ENCODE measurements around the gene EMX2.

The EMX2 gene

DNA sequence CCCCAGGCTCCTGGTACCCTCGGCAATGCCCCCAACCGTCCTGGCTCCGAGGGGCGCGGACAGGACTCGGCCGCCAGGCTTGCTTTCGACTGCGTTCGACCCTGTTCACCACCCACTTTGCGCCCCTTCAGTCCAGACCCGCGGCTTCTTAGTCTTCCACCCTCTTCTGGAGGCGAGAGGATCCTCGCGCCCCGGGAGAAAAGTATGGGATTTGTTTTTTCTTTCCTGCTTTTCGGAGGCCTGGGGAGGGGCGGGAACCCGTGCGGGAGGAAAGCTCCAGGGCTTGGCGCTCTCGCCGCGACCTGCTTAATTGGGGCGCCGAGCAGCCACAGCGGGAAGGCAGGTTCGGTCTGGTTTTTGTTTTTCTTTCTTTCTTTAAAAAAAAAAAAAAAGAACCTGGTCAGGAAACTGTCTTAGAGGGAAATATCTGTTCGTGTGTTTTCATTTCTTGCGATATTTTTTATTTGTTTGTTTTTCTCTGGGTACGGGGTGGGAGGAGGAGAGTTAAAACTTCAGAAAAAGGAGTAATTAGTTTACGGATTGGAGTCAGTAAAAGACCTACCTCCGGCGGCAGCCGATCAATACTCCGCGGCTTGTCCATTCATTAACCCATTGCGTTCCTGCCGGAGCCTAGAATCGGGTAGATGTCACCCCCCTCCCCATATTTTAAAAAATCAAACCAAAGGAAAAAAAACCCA is 1.6 kb downstream of the EMX2 start:
- H3K36me3 Mint-ChIP-seq = no peaks in the 10 kb centered on the region
- H3K27me3 Mint-ChIP-seq = peaks cover 23% of the 10 kb centered on the region
- H3K4me1 Mint-ChIP-seq = peaks cover 12% of the 10 kb centered on the region
- ATAC-seq (ENCODE audit: low read depth) (no peak), DNase-seq (ENCODE audit: low spot score in 2 of 2) (no peak)
- no peaks in the 10 kb centered on the region for H3K9me3 Mint-ChIP-seq
- H3K27ac Mint-ChIP-seq = no peak overlapping the region
- no peak overlapping the region for H3K4me3 Mint-ChIP-seq

- Mint-ChIP-seq H3K27ac (no peak overlapping the region), H3K36me3 (no peaks in the 10 kb centered on the region), H3K4me1 (peaks cover 12% of the 10 kb centered on the region), H3K9me3 (no peaks in the 10 kb centered on the region), H3K27me3 (peaks cover 23% of the 10 kb centered on the region), H3K4me3 (no peak overlapping the region)
- ATAC-seq (ENCODE audit: low read depth) (no peak), DNase-seq (ENCODE audit: low spot score in 2 of 2) (no peak)
Observed at GRCh38 chr10:117544711-117545140, 2.2 kb downstream of the EMX2 start.

- H3K36me3 Mint-ChIP-seq = no peaks in the 10 kb centered on the region
- H3K27ac Mint-ChIP-seq = no peak overlapping the region
- ATAC-seq (ENCODE audit: low read depth) (no peak), DNase-seq (ENCODE audit: low spot score in 2 of 2) (no peak)
- H3K27me3 Mint-ChIP-seq = peaks cover 23% of the 10 kb centered on the region
- H3K9me3 Mint-ChIP-seq = no peaks in the 10 kb centered on the region
- H3K4me3 Mint-ChIP-seq = no peak overlapping the region
- peaks cover 12% of the 10 kb centered on the region for H3K4me1 Mint-ChIP-seq
Observed at GRCh38 chr10:117545141-117546019, 2.8 kb downstream of the EMX2 start.

GRCh38 chr10:117546020-117546580 is 3.6 kb downstream of the EMX2 start:
- Mint-ChIP-seq H3K4me3 (no peak overlapping the region), H3K27ac (no peak overlapping the region)

DNA sequence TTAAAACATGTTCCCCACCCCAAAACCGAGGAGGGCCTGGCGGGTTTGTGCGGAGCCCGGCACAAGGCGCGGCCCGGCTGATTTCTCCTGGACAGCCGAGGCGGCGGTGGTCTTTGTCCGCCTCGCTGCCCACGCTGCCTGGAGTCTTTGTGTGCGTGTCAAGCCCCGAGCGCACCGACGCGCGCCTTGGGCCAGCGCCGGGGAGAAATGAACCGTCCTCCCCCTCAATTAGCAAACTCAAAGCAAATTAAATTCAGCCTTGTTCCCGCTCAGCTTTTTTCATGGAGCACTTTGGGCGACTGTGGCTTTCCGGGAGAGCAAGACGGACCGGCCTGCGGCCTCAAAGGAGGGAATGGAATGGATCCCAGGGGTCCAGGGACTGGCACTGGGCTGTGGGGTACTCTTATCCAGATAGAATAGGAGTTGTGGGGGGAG is 4.1 kb downstream of the EMX2 start:
- peaks cover 10% of the 10 kb centered on the region for H3K4me1 Mint-ChIP-seq
- ATAC-seq (ENCODE audit: low read depth) (no peak), DNase-seq (ENCODE audit: low spot score in 2 of 2) (no peak)
- no peaks in the 10 kb centered on the region for H3K36me3 Mint-ChIP-seq
- H3K9me3 Mint-ChIP-seq = no peaks in the 10 kb centered on the region
- peaks cover 18% of the 10 kb centered on the region for H3K27me3 Mint-ChIP-seq
- H3K27ac Mint-ChIP-seq = no peak overlapping the region
- H3K4me3 Mint-ChIP-seq = no peak overlapping the region

More at GRCh38 chr10:117546020-117546580, 3.6 kb downstream of the EMX2 start:
- ATAC-seq (ENCODE audit: low read depth) (no peak), DNase-seq (ENCODE audit: low spot score in 2 of 2) (no peak)
- peaks cover 19% of the 10 kb centered on the region for H3K27me3 Mint-ChIP-seq
- peaks cover 12% of the 10 kb centered on the region for H3K4me1 Mint-ChIP-seq
- no peaks in the 10 kb centered on the region for H3K9me3 Mint-ChIP-seq
- H3K36me3 Mint-ChIP-seq = no peaks in the 10 kb centered on the region

DNA sequence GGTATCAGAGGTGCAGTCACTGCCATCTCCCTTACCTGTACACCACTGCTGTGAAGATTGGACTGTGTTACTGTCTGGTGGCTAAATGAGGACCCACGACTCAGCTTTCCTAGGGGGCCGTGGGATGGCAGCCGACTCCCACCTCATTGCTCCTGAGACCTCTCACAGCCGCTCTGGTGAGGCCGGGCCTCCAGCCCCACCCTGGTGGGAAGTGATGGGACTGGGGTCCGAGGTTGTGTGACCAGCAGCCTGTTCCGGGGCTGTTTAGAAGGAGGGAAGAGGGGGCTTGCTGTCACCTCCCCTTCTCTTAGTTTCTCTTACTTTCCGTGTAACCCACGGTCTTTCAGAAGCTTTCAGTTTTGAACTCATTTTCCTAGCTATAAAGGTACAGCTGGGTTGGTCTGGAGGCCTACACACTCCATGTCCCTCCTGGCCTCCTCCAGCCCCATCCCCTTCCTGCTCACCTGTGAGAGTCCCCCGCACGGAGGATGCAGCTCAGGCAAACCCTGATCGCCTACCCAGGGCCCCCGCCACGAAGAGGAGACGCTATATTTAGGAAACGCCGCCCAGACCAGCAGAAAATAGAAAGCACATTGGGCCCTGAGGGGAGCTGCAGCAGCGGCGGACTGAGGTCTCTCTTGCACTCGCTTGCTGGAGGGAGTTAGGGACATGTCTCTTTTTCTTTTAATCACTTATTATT is 4.6 kb downstream of the EMX2 start:
- H3K4me1 Mint-ChIP-seq = peaks cover 10% of the 10 kb centered on the region

DNA sequence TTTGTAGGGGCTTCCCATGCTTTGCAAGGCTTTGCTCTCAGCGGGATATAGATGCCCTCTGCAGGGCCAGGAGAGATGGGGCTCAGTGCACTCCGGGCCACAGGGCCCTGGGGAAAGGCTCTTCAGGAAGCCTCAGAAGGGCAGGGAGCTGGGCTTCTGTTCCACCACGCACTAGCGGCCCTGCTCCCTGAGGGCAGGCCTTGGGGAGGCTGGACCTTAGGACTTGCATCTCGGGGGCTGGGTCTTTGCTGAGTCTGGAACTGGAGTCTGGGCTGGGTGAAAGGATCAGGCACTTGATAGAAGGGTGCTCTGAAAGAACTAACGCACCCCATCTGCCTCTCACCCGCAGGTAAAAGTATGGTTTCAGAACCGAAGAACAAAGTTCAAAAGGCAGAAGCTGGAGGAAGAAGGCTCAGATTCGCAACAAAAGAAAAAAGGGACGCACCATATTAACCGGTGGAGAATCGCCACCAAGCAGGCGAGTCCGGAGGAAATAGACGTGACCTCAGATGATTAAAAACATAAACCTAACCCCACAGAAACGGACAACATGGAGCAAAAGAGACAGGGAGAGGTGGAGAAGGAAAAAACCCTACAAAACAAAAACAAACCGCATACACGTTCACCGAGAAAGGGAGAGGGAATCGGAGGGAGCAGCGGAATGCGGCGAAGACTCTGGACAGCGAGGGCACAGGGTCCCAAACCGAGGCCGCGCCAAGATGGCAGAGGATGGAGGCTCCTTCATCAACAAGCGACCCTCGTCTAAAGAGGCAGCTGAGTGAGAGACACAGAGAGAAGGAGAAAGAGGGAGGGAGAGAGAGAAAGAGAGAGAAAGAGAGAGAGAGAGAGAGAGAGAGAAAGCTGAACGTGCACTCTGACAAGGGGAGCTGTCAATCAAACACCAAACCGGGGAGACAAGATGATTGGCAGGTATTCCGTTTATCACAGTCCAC is 5.4 kb downstream of the EMX2 start:
- H3K9me3 Mint-ChIP-seq = no peaks in the 10 kb centered on the region
- no peak overlapping the region for H3K4me3 Mint-ChIP-seq
- DNase-seq (ENCODE audit: low spot score in 2 of 2) = no peak
- ATAC-seq (ENCODE audit: low read depth) = no peak
- H3K27me3 Mint-ChIP-seq = peaks cover 26% of the 10 kb centered on the region
- no peak overlapping the region for H3K27ac Mint-ChIP-seq
- H3K4me1 Mint-ChIP-seq = peaks cover 13% of the 10 kb centered on the region
- H3K36me3 Mint-ChIP-seq = no peaks in the 10 kb centered on the region

More for the DNA sequence above, 4.6 kb downstream of the EMX2 start:
- Mint-ChIP-seq H3K9me3 (no peaks in the 10 kb centered on the region), H3K4me3 (no peak overlapping the region), H3K36me3 (no peaks in the 10 kb centered on the region), H3K27ac (no peak overlapping the region), H3K27me3 (peaks cover 19% of the 10 kb centered on the region)
- ATAC-seq (ENCODE audit: low read depth) (no peak), DNase-seq (ENCODE audit: low spot score in 2 of 2) (no peak)

DNA sequence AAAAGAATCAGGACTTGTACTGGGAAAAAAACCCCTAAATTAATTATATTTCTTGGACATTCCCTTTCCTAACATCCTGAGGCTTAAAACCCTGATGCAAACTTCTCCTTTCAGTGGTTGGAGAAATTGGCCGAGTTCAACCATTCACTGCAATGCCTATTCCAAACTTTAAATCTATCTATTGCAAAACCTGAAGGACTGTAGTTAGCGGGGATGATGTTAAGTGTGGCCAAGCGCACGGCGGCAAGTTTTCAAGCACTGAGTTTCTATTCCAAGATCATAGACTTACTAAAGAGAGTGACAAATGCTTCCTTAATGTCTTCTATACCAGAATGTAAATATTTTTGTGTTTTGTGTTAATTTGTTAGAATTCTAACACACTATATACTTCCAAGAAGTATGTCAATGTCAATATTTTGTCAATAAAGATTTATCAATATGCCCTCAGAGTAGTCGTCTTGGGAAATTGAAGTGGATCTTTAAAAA is 6.6 kb downstream of the EMX2 start:
- no peak overlapping the region for H3K27ac Mint-ChIP-seq
- H3K27me3 Mint-ChIP-seq = peaks cover 29% of the 10 kb centered on the region
- H3K9me3 Mint-ChIP-seq = no peaks in the 10 kb centered on the region

GRCh38 chr10:117550076-117550475 is 7.5 kb downstream of the EMX2 start:
- H3K4me3 Mint-ChIP-seq = no peak overlapping the region
- H3K27me3 Mint-ChIP-seq = peaks cover 34% of the 10 kb centered on the region
- no peaks in the 10 kb centered on the region for H3K9me3 Mint-ChIP-seq
- H3K4me1 Mint-ChIP-seq = peaks cover 18% of the 10 kb centered on the region
- DNase-seq (ENCODE audit: low spot score in 2 of 2) (no peak), ATAC-seq (ENCODE audit: low read depth) (no peak)
- H3K27ac Mint-ChIP-seq = no peak overlapping the region
- peaks cover 2% of the 10 kb centered on the region for H3K36me3 Mint-ChIP-seq

More for the DNA sequence above, 6.6 kb downstream of the EMX2 start:
- DNase-seq (ENCODE audit: low spot score in 2 of 2) (no peak), ATAC-seq (ENCODE audit: low read depth) (no peak)
- Mint-ChIP-seq H3K4me3 (no peak overlapping the region), H3K4me1 (peaks cover 17% of the 10 kb centered on the region), H3K36me3 (peaks cover 1% of the 10 kb centered on the region)

DNA sequence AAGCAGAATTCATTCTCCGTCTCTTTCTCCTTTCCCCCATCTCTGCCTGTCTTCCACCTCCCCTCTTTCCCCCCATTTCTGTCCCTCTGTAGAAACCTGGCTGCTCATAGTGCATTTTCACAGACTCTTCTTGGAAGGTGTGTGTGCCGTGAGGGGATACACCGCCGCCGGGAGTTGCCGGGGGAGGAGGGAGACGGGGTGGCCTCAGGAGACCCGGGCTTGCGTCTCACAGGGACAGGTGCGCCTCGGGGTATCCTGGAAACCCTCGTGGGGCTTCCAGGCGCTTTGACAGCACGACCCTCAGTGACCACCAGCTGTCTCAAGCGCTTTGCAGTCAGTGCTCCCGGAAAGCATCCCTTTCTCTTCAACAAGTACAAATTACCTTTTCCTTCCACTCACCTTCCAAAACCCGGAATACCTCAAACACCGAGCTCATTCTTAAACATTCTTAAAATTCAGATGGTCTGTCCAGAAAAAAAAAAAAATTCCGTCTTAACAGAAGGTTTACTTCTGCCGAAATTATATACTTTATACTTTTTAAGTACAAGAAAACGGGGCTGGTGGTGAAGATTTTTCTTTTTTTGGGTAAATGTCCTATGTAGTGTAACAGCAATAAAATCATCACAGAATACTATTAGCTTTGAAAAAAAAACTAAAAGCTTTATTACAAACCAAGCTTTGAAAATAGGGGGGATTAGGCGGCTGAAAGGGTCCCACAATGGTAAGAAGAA is 8.2 kb downstream of the EMX2 start:
- no peak for DNase-seq (ENCODE audit: low spot score in 2 of 2)
- H3K9me3 Mint-ChIP-seq = no peaks in the 10 kb centered on the region
- H3K4me3 Mint-ChIP-seq = no peak overlapping the region
- no peak for ATAC-seq (ENCODE audit: low read depth)
- H3K4me1 Mint-ChIP-seq = peaks cover 18% of the 10 kb centered on the region
- H3K27ac Mint-ChIP-seq = no peak overlapping the region
- peaks cover 2% of the 10 kb centered on the region for H3K36me3 Mint-ChIP-seq
- peaks cover 36% of the 10 kb centered on the region for H3K27me3 Mint-ChIP-seq

DNA sequence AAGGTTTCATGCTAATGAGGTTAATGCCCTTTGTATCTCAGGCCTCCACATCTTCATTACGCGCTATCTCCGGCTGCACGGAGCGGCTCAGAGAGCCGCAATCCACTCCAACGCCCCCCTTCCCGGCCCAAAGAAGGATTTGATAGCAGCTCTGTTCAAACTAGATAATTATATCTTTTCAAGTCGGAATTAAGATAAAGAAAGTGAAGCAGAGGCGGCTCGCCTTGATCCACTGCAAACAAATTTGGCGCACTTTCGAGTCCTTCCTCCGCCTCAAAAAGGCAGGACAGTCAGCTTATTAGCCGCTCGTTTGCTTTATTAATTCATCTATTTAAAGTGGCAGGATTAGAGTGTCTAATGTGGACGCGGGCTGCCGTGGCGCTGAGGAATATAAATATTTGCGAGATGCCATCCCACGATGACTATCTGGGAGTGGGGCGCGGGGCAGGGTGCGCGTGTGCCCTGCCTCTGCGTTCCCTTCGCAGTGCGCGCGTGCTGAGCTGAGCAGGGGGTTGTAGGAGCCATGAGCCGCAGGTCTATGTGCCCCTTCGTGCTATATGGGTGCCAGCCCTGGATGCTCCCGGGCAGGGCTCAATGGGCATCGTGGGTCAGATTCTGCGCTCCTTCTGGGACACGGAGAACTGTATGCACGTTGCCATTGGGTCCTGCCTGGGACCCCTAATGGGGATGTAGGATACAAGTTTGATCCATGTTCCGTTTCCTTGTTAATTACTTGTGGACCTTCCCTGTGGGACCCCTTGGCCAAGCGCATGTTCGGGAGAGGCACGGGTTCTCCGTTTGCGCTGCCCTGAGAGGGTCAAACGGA is 9.0 kb downstream of the EMX2 start:
- DNase-seq (ENCODE audit: low spot score in 2 of 2) = no peak

More for the DNA sequence above, 9.0 kb downstream of the EMX2 start:
- no peak overlapping the region for H3K4me3 Mint-ChIP-seq
- H3K36me3 Mint-ChIP-seq = peaks cover 2% of the 10 kb centered on the region
- H3K27me3 Mint-ChIP-seq = peaks cover 32% of the 10 kb centered on the region
- no peaks in the 10 kb centered on the region for H3K9me3 Mint-ChIP-seq
- ATAC-seq (ENCODE audit: low read depth) = no peak
- H3K27ac Mint-ChIP-seq = no peak overlapping the region
- H3K4me1 Mint-ChIP-seq = peaks cover 14% of the 10 kb centered on the region

Data from memory B cell (primary cell).